Ovary (tissue), 3 donors: Measurements from ENCODE around the gene EEF2.

Experiments used
- EP300 ChIP-seq: sonication (generic); formaldehyde crosslinking; IDR thresholded peaks from one replicate; pipeline ENCODE4 v1.6.1; 2017; ENCODE audit warnings: antibody characterized with exemption
- POLR2A ChIP-seq: fragments of 450-650 bp; IDR thresholded peaks from one replicate; pipeline ENCODE4 v1.6.1; 2017; ENCODE audit warnings: antibody characterized with exemption, mild to moderate bottlenecking, moderate library complexity
- TF ChIP-seq, protein P1 (sequence below), 3 donors: fragments of 450-650 bp in 2 of 3; fragments of 200-600 bp in 1 of 3; IDR thresholded peaks; one replicate each; pipeline versions ENCODE4 v1.5.1 to v1.8.0; 2016 to 2022; ENCODE audit warnings: antibody characterized with exemption in 3 of 3, mild to moderate bottlenecking in 1 of 3
- donor health status: DM: no; HTN: no; CAD: no.

DNA sequence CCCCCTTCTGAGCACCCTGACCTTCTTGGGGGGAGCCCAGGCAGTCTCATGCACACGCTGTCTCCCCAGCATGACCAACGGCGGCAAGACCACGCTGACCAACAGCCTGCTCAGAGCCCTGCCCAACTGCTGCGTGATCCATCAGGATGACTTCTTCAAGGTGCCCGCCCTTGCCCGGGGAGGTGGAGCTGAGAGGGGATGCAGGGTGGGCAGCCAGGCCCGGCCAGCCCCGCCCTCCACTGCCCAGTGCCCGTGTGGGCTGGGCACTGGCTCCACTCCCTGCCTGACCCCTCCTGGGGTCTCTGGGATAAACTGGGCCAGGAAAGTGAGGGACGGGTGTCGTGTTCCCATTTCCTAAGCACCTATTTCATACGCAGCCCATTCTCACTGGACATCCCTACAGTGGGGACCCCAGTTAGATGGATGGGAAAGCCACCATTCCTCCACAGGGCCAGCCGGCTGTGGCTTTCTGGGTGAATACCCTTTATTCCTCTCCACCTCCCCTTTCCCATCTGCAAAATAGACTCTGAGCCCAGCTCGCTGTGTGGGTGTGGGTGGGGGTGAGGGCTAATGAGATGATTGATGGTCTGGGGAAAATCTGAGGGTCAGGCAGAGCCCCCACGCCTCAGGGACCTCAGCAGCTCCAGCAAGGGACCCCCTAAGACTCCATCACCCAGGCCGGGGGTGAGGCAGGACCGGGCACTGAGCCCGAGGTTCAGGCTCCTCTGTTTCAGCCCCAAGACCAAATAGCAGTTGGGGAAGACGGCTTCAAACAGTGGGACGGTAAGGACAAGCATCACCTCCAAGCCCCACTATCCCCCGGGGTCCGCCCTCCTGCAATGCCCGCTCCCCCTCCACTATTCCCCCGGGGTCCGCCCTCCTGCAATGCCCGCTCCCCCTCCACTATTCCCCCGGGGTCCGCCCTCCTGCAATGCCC is 48.5 kb downstream of the EEF2 start:
- TF ChIP-seq POLR2A: no peak
- TF ChIP-seq, protein P1, sequence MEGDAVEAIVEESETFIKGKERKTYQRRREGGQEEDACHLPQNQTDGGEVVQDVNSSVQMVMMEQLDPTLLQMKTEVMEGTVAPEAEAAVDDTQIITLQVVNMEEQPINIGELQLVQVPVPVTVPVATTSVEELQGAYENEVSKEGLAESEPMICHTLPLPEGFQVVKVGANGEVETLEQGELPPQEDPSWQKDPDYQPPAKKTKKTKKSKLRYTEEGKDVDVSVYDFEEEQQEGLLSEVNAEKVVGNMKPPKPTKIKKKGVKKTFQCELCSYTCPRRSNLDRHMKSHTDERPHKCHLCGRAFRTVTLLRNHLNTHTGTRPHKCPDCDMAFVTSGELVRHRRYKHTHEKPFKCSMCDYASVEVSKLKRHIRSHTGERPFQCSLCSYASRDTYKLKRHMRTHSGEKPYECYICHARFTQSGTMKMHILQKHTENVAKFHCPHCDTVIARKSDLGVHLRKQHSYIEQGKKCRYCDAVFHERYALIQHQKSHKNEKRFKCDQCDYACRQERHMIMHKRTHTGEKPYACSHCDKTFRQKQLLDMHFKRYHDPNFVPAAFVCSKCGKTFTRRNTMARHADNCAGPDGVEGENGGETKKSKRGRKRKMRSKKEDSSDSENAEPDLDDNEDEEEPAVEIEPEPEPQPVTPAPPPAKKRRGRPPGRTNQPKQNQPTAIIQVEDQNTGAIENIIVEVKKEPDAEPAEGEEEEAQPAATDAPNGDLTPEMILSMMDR (IDR thresholded peaks at IDR 0.05): no peak
- TF ChIP-seq EP300: no peak
